ENCODE measurements around the gene PNKP. TPM values are rescaled to one million over a fixed set of nuclear protein-coding genes. Genes with fewer than 3 reads are reported as not detected.
"Not testable (repeated sequence)": the region's sequence is repeated elsewhere in the genome, so short reads cannot be mapped to it uniquely, and the experiment has no call there.

The PNKP gene
- total RNA-seq, 1 donor from 2014 or later, result 144 TPM

DNA sequence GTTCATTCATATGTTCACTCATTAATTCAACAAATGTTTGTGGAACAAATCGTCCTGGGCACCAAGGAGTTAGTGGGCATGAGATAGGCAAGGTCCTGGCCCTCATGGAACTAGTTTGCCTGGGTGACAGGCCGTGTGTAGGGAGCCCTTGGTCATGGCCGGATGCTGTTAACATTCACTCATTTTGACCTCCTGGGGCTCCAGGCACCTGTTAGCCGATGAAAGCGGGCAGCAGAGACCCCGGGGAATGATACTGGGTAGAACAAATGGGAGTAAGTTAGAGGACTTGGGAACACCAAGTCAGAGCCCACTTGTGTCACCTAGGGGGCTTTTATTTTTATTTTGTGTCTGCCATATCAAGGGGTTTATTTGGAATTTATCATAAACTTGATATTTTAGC lies 42.7 kb downstream of the PNKP start:
- DNase-seq (ENCODE audit: low spot score, unreplicated experiment), result no peak
- no peak overlapping the region for H3K27ac Mint-ChIP-seq
- no peaks in the 10 kb centered on the region for H3K27me3 Mint-ChIP-seq
- peaks cover 5% of the 10 kb centered on the region for H3K36me3 Mint-ChIP-seq (ENCODE audit: insufficient read depth)
- peaks cover 8% of the 10 kb centered on the region for H3K4me1 Mint-ChIP-seq (ENCODE audit: low read depth)
- TF ChIP-seq CTCF (IDR thresholded peaks at IDR 0.05; ENCODE audit: unreplicated experiment), result no peak
- H3K4me3 Mint-ChIP-seq (ENCODE audit: low read depth), result no peak overlapping the region
- H3K9me3 Mint-ChIP-seq (ENCODE audit: low read depth), result no peaks in the 10 kb centered on the region

GRCh38 chr19:49823472-49823871 lies 43.9 kb downstream of the PNKP start:
- Mint-ChIP-seq H3K36me3 (ENCODE audit: insufficient read depth) (peaks cover 5% of the 10 kb centered on the region), H3K4me3 (ENCODE audit: low read depth) (no peak overlapping the region), H3K27me3 (no peaks in the 10 kb centered on the region), H3K9me3 (ENCODE audit: low read depth) (no peaks in the 10 kb centered on the region), H3K4me1 (ENCODE audit: low read depth) (peaks cover 17% of the 10 kb centered on the region), H3K27ac (peak overlapping the region; percentile 73)
- DNase-seq (ENCODE audit: low spot score, unreplicated experiment), result no peak
- TF ChIP-seq CTCF (IDR thresholded peaks at IDR 0.05; ENCODE audit: unreplicated experiment), result no peak

GRCh38 chr19:49820125-49820524 lies 47.3 kb downstream of the PNKP start:
- H3K4me1 Mint-ChIP-seq (ENCODE audit: low read depth), result peaks cover 19% of the 10 kb centered on the region
- peak overlapping the region; percentile 99 for H3K4me3 Mint-ChIP-seq (ENCODE audit: low read depth)
- H3K27ac Mint-ChIP-seq, result peak overlapping the region; percentile 90
- no peak for DNase-seq (ENCODE audit: low spot score, unreplicated experiment)
- no peak for TF ChIP-seq CTCF (IDR thresholded peaks at IDR 0.05; ENCODE audit: unreplicated experiment)
- no peaks in the 10 kb centered on the region for H3K9me3 Mint-ChIP-seq (ENCODE audit: low read depth)
- no peaks in the 10 kb centered on the region for H3K27me3 Mint-ChIP-seq
- H3K36me3 Mint-ChIP-seq (ENCODE audit: insufficient read depth), result peaks cover 5% of the 10 kb centered on the region

DNA sequence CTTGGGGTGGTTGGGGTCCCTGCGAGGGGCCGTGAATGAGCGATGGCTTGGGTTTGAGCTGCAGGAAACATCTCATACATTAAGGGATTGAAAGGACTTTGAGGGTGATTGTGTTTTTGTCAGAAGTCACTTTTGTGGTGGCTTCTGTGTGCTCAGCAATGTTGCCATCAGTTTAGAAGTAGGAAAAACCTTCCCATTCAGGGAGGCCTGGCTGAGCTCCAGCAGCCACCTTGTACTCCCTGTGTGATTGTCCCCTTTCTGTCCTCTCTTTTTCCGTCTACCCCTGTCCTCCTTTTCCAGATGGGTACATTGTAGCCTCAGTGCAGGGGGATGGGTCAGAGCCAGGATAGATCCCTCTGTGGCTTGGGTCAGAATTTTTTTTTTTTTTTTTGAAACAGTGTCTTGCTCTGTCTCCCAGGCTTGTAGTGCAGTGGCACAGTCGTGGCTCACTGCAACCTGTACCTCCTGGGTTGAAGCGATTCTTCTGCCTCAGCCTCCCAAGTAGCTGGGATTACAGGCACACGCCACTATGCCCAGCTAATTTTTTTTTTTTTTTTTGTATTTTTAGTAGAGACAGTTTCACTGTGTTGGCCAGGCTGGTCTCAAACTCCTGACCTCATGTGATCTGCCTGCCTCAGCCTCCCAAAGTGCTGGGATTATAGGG lies 47.8 kb downstream of the PNKP start:
- DNase-seq (ENCODE audit: low spot score, unreplicated experiment); H3K36me3 Mint-ChIP-seq (ENCODE audit: insufficient read depth); H3K9me3 Mint-ChIP-seq (ENCODE audit: low read depth); H3K27me3 Mint-ChIP-seq: not testable (repeated sequence)
- Mint-ChIP-seq H3K4me1 (ENCODE audit: low read depth) (peaks cover 19% of the 10 kb centered on the region), H3K4me3 (ENCODE audit: low read depth) (peak overlapping the region; percentile 99), H3K27ac (peak overlapping the region; percentile 99)

GRCh38 chr19:49818649-49819370 lies 48.6 kb downstream of the PNKP start:
- H3K4me1 Mint-ChIP-seq (ENCODE audit: low read depth), result peaks cover 22% of the 10 kb centered on the region
- no peak for TF ChIP-seq CTCF (IDR thresholded peaks at IDR 0.05; ENCODE audit: unreplicated experiment)
- peak overlapping the region; percentile 99 for H3K4me3 Mint-ChIP-seq (ENCODE audit: low read depth)

More at GRCh38 chr19:49818649-49819370, 48.6 kb downstream of the PNKP start:
- H3K36me3 Mint-ChIP-seq (ENCODE audit: insufficient read depth), result peaks cover 5% of the 10 kb centered on the region
- no peaks in the 10 kb centered on the region for H3K27me3 Mint-ChIP-seq
- no peak for DNase-seq (ENCODE audit: low spot score, unreplicated experiment)
- no peaks in the 10 kb centered on the region for H3K9me3 Mint-ChIP-seq (ENCODE audit: low read depth)
- peak overlapping the region; percentile 99 for H3K27ac Mint-ChIP-seq

Measured in progenitor cell of endocrine pancreas (in vitro differentiated cells).